MM.1S (cell line): ENCODE results near the gene XPO5.

ENCODE experiments used
- DNase-seq: peaks from one replicate; pipeline ENCODE4 v3.0.0-alpha.2; 2015
- H2AFZ ChIP-seq: fragments of 300-600 bp; sonication (generic); 2 replicates; pipeline ENCODE4 v1.6.0; 2016; ENCODE audit warnings: antibody characterized with exemption, low read length
- H3F3A ChIP-seq: fragments of 300-600 bp; sonication (generic); 2 replicates; pipeline ENCODE4 v1.6.1; 2016; ENCODE audit warnings: mild to moderate bottlenecking, antibody characterized with exemption, low read length, moderate library complexity, mixed read lengths; ENCODE audit not compliant: insufficient read depth
- H3K27ac ChIP-seq: fragments of 300-600 bp; sonication (generic); 2 replicates; pipeline ENCODE4 v1.5.1; 2016; ENCODE audit warnings: mild to moderate bottlenecking, low read length
- H3K27me3 ChIP-seq: fragments of 300-600 bp; sonication (generic); replicated peaks from 2 replicates; pipeline ENCODE4 v1.6.0; 2016; ENCODE audit warnings: low read length; ENCODE audit not compliant: insufficient read depth
- H3K36me3 ChIP-seq: fragments of 300-600 bp; sonication (generic); replicated peaks from 2 replicates; pipeline ENCODE4 v1.6.1; 2016; ENCODE audit warnings: mild to moderate bottlenecking, low read length, mixed read lengths; ENCODE audit not compliant: insufficient read depth
- H3K4me1 ChIP-seq: fragments of 300-600 bp; sonication (generic); 2 replicates; pipeline ENCODE4 v1.6.1; 2016; ENCODE audit warnings: low read length, mixed read lengths
- H3K4me2 ChIP-seq: fragments of 300-600 bp; sonication (generic); 2 replicates; pipeline ENCODE4 v1.6.0; 2016; ENCODE audit warnings: low read depth, low read length
- H3K4me3 ChIP-seq: fragments of 300-600 bp; sonication (generic); 2 replicates; pipeline ENCODE4 v1.5.1; 2016; ENCODE audit warnings: low read length, mixed read lengths
- H3K79me2 ChIP-seq: fragments of 300-600 bp; sonication (generic); 2 replicates; pipeline ENCODE4 v1.6.1; 2016; ENCODE audit warnings: mixed run types, low read length, mixed read lengths
- H3K9ac ChIP-seq: fragments of 300-600 bp; sonication (generic); 2 replicates; pipeline ENCODE4 v1.6.1; 2016; ENCODE audit warnings: low read length, mixed read lengths
- H3K9me2 ChIP-seq: fragments of 300-600 bp; sonication (generic); replicated peaks from 2 replicates; pipeline ENCODE4 v1.6.1; 2016; ENCODE audit warnings: mild to moderate bottlenecking, low read length, mixed read lengths; ENCODE audit not compliant: insufficient read depth
- H3K9me3 ChIP-seq: fragments of 300-600 bp; sonication (generic); replicated peaks from 2 replicates; pipeline ENCODE4 v1.6.1; 2016; ENCODE audit warnings: mild to moderate bottlenecking, low read length, mixed read lengths; ENCODE audit not compliant: insufficient read depth
- H4K20me1 ChIP-seq: fragments of 300-600 bp; sonication (generic); 2 replicates; pipeline ENCODE4 v1.6.1; 2016; ENCODE audit warnings: mild to moderate bottlenecking, low read length, moderate library complexity, mixed read lengths; ENCODE audit not compliant: insufficient read depth
- EZH2 ChIP-seq: fragments of 300-600 bp; sonication (generic); optimal IDR thresholded peaks from 2 replicates; pipeline ENCODE3; 2017; ENCODE audit warnings: low read depth, mild to moderate bottlenecking, antibody characterized with exemption, low read length, mixed read lengths
- EZH2phosphoT487 ChIP-seq: fragments of 300-600 bp; sonication (generic); IDR thresholded peaks from 2 replicates; pipeline ENCODE4 v1.6.1; 2018; ENCODE audit warnings: antibody characterized with exemption, low read length
- TF ChIP-seq, protein P1 (sequence below): fragments of 300-600 bp; sonication (generic); IDR thresholded peaks from 2 replicates; pipeline ENCODE4 v1.5.1; 2016; ENCODE audit warnings: antibody characterized with exemption, low read length, mixed read lengths

XPO5 gene

DNA sequence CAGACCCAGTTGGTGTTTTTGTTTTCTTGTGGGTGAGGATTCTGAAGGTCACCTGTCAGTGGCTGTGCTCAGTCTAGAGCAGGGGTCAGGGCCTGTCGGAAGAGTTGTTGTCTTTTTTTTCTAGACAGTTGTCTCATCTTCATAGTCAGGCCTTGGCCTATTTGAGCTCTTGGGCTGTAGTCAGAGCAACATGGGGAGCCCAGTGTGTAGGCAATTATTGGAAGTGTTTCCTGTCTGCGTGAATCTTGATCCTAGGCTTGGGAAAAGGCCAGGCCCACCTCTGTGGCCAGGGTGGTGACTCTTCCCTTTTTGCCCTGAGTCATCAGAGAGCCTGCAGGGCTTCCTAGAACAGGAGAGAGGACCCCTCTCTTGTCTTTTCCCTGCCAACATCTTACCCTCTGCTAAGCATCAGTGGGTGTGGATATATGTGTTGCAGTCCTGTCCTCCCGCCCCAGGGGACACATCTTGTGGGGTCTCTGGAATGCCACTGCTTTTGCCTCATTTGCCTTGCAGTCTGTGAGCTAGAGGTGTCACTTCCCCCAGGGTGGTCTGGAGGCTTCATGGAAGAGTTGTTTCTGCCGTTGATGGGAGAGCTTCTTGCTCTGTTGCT lies 87.1 kb downstream of the XPO5 start:
- H3K9me2 ChIP-seq = no peaks in the 10 kb centered on the region
- H3K36me3 ChIP-seq = no peaks in the 10 kb centered on the region
- no peaks in the 10 kb centered on the region for H3F3A ChIP-seq
- H3K27ac ChIP-seq = no peak overlapping the region
- no peak overlapping the region for H2AFZ ChIP-seq
- no peak overlapping the region for H3K4me2 ChIP-seq
- no peaks in the 10 kb centered on the region for H4K20me1 ChIP-seq
- H3K4me3 ChIP-seq = no peak overlapping the region
- peaks cover 35% of the 10 kb centered on the region for H3K79me2 ChIP-seq
- DNase-seq = no peak
- no peaks in the 10 kb centered on the region for H3K4me1 ChIP-seq
- no peaks in the 10 kb centered on the region for H3K9me3 ChIP-seq
- TF ChIP-seq, protein P1, sequence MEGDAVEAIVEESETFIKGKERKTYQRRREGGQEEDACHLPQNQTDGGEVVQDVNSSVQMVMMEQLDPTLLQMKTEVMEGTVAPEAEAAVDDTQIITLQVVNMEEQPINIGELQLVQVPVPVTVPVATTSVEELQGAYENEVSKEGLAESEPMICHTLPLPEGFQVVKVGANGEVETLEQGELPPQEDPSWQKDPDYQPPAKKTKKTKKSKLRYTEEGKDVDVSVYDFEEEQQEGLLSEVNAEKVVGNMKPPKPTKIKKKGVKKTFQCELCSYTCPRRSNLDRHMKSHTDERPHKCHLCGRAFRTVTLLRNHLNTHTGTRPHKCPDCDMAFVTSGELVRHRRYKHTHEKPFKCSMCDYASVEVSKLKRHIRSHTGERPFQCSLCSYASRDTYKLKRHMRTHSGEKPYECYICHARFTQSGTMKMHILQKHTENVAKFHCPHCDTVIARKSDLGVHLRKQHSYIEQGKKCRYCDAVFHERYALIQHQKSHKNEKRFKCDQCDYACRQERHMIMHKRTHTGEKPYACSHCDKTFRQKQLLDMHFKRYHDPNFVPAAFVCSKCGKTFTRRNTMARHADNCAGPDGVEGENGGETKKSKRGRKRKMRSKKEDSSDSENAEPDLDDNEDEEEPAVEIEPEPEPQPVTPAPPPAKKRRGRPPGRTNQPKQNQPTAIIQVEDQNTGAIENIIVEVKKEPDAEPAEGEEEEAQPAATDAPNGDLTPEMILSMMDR = no peak
- TF ChIP-seq EZH2 (no peak), EZH2phosphoT487 (no peak)
- no peak overlapping the region for H3K9ac ChIP-seq
- no peaks in the 10 kb centered on the region for H3K27me3 ChIP-seq

- Histone ChIP-seq H3K79me2 (peaks cover 66% of the 10 kb centered on the region), H2AFZ (no peak overlapping the region), H3K9ac (no peak overlapping the region), H3K9me2 (no peaks in the 10 kb centered on the region), H3K36me3 (no peaks in the 10 kb centered on the region), H3K4me1 (peaks cover 7% of the 10 kb centered on the region), H3K27me3 (no peaks in the 10 kb centered on the region), H3F3A (no peaks in the 10 kb centered on the region), H3K4me3 (no peak overlapping the region), H3K9me3 (no peaks in the 10 kb centered on the region), H3K27ac (no peak overlapping the region), H4K20me1 (no peaks in the 10 kb centered on the region), H3K4me2 (no peak overlapping the region)
- DNase-seq = no peak
- TF ChIP-seq, protein P1 = no peak
- TF ChIP-seq EZH2phosphoT487 (no peak), EZH2 (no peak)
These were observed 94.1 kb downstream of the XPO5 start for GRCh38 chr6:43481591-43482236.

GRCh38 chr6:43481075-43481474 lies 94.8 kb downstream of the XPO5 start:
- TF ChIP-seq EZH2phosphoT487 (no peak), EZH2 (no peak)
- TF ChIP-seq, protein P1 = no peak
- H3K79me2 ChIP-seq = peaks cover 64% of the 10 kb centered on the region
- DNase-seq = no peak
- H3K4me3 ChIP-seq = no peak overlapping the region
- no peaks in the 10 kb centered on the region for H4K20me1 ChIP-seq
- H2AFZ ChIP-seq = no peak overlapping the region
- H3K9me2 ChIP-seq = no peaks in the 10 kb centered on the region
- no peak overlapping the region for H3K27ac ChIP-seq
- H3K27me3 ChIP-seq = no peaks in the 10 kb centered on the region
- H3K9ac ChIP-seq = no peak overlapping the region
- H3K36me3 ChIP-seq = no peaks in the 10 kb centered on the region
- H3F3A ChIP-seq = no peaks in the 10 kb centered on the region
- H3K4me2 ChIP-seq = no peak overlapping the region
- no peaks in the 10 kb centered on the region for H3K9me3 ChIP-seq
- peaks cover 7% of the 10 kb centered on the region for H3K4me1 ChIP-seq
